Measurements from ENCODE around the gene EIF2D.

The EIF2D gene

GRCh38 chr1:206544562-206545257 is 67.6 kb downstream of the EIF2D start:
- peak; percentile 79 for DNase-seq
